HG03045 (cell line): ENCODE measurements around the gene HRH3.
A peak's percentile ranks its signal among the peaks of the same experiment; 100 is the strongest.

Source experiments
- ATAC-seq: cut with Tn5 transposase; IDR thresholded peaks from one replicate; pipeline ENCODE4 v1.9.1; 2021; ENCODE audit warnings: mild to moderate bottlenecking, moderate library complexity; ENCODE audit not compliant: unreplicated experiment

The HRH3 gene

GRCh38 chr20:62201173-62202082 is 18.6 kb downstream of the HRH3 start:
- ATAC-seq, result no peak

DNA sequence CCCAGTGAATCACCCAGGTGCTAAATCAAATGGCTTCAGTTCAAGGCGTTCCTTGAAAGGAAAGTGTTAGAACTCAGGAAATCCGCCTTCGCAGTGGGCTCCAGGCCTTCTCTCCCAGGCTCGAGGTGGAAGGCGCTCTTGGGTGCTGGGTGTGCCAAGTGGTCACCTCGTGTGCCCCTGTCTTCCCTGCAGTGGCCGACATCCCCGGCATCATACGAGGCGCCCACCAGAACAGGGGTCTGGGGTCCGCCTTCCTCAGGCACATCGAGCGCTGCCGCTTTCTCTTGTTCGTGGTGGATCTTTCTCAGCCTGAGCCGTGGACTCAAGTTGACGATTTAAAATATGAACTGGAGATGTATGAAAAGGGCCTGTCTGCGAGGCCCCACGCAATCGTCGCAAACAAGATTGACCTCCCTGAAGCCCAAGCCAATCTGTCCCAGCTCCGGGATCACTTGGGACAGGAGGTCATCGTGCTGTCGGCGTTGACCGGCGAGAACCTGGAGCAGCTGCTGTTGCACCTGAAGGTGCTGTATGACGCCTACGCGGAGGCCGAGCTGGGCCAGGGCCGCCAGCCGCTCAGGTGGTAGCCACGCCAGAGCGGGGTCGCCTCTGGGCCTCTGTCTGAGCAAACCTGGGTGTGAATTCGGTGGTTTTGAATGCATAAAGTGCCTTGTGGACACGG is 19.4 kb downstream of the HRH3 start:
- ATAC-seq, result no peak

GRCh38 chr20:62198931-62199330 is 21.1 kb downstream of the HRH3 start:
- no peak for ATAC-seq

DNA sequence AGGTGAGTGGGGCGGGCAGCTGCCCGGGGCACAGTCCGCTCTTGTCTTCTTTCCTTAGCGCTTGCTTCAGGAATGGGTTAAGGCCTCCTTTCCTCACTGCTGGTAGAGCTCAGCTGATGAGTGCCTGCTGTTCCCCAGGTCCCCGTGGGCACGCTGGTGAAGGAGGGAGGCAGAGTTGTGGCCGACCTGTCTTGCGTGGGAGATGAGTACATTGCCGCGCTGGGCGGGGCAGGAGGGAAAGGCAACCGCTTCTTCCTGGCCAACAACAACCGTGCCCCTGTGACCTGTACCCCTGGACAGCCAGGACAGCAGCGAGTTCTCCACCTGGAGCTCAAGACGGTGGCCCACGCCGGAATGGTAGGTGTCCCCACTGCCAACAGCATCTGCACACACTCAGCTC is 21.6 kb downstream of the HRH3 start:
- no peak for ATAC-seq

DNA sequence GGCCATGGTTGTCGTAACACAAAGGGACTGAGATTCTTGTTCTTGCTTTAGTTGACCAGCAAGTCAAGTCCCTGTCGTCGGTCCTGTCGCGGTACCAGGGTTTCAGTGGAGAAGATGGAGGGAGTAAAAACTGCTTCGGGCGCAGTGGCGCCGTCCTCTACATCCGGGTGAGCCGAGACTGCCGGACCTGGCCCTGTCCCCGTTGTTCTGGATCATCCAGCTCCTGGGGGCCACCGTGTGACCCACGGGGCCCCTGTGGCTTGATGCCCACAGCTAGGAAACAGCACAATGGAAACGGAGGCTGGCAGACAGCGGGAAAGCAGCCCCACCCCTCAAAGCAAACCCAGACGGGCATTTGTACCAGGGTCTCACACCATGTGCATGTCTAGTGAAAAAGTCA is 22.3 kb downstream of the HRH3 start:
- no peak for ATAC-seq

DNA sequence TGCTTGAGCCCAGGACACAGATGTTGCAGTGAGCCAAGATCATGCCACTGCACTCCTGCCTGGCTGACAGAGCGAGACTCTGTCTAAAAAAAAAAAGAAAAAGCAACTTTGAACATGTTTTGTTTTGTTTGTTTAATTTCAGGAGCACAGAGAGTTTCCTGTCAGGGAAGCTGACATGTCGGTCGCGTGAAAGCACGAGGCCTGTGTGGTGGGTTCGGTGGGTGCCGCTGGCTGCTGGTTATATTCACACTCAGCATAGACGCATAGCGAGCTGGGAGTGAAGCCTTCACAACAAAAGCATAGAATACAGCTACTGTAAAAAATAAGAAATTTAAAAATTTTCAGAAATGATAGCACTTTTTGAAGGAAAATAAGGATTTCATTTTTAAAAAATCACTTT is 22.8 kb downstream of the HRH3 start:
- ATAC-seq, result no peak

DNA sequence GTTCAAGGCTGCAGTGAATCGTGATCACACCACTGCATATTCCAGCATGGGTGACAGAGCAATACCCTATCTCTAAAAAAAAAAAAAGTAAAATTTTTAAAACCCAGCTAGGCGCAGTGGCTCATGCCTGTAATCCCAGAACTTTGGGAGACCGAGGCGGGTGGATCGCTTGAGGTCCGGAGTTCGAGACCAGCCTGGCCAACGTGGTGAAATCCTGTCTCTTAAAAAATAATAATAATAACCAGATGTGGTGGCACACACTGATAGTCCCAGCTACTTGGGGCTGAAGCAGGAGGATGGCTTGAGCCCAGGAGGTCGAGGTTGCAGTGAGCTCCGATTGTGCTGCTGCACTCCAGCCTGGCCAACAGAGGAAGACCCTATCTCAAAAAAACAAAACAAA is 23.8 kb downstream of the HRH3 start:
- no peak for ATAC-seq

DNA sequence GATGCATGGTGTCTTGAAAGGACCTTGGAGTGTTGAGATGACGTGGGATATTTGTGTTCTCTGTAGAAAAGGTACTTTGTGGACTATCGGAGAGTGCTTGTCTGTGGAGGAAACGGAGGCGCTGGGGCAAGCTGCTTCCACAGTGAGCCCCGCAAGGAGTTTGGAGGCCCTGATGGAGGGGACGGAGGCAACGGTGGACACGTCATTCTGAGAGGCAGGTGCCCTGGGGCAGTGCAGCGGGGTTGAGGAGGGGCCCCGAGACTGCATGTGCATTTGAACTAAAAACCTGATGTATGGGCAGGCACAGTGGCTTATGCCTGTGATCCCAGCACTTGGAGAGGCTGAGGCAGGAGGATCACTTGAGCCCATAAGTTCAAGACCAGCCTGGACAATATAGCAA is 24.3 kb downstream of the HRH3 start:
- ATAC-seq, result no peak

DNA sequence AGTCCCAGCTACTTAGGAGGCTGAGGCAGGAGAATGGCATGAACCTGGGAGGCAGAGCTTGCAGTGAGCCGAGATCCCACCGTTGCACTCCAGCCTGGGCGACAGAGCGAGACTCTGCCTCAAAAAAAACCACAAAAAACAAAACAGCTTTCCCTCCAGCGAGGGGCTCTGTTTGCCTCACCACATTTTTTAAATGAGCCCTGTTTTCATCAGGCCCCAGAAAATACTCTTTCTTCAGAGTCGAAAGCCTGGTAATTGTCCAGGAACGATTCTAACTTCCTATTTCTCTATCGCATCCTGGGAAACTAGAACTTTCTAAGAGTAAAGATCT is 25.0 kb downstream of the HRH3 start:
- ATAC-seq, result no peak

DNA sequence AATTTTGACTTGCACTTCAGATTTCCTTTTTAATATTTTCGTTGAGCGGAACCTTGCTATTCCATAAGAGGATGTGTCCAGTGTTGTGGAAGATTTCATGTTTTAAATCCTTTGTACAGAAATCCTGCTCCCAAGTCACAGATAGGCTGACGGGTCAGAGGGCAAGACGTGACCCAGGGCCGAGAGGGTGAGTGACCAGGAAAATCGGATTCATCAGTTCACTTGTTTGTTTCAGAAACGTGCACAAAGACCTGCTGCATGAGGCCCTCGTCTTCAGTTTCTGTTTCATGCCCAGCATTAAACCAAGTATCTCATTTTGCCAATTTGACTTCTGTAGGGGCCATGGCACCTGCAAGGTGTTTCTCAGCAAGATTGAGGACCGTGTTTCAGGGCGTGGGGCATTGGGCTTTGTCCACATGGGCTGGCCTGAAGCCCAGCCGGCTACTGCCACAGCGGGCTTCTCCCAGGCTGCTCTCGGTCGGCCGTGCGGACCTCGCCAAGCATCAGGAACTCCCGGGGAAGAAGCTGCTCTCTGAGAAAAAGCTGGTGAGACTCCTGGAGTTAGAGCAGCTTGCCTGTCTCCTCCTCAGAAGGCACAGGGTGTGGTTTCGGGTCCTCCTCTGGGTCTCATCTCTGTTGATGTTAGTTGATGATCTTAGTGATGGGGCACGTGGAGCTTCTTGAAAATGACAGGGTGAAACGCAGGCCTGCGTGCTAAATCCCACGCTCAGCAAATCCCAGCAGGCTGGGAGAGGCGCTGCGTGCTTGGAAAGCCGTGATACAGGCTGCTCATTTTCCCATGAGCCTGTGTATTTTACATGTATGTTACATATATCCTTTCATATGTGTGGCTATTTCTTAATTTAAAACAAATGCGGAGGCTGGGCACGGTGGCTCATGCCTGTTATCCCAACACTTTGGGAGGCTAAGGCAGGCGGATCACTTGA is 26.7 kb downstream of the HRH3 start:
- ATAC-seq, result no peak

- no peak for ATAC-seq
These were observed 27.4 kb downstream of the HRH3 start for GRCh38 chr20:62192635-62193034.

GRCh38 chr20:62191781-62192559 is 28.1 kb downstream of the HRH3 start:
- no peak for ATAC-seq

- ATAC-seq, result no peak
These were observed 29.3 kb downstream of the HRH3 start for GRCh38 chr20:62190639-62191411.

DNA sequence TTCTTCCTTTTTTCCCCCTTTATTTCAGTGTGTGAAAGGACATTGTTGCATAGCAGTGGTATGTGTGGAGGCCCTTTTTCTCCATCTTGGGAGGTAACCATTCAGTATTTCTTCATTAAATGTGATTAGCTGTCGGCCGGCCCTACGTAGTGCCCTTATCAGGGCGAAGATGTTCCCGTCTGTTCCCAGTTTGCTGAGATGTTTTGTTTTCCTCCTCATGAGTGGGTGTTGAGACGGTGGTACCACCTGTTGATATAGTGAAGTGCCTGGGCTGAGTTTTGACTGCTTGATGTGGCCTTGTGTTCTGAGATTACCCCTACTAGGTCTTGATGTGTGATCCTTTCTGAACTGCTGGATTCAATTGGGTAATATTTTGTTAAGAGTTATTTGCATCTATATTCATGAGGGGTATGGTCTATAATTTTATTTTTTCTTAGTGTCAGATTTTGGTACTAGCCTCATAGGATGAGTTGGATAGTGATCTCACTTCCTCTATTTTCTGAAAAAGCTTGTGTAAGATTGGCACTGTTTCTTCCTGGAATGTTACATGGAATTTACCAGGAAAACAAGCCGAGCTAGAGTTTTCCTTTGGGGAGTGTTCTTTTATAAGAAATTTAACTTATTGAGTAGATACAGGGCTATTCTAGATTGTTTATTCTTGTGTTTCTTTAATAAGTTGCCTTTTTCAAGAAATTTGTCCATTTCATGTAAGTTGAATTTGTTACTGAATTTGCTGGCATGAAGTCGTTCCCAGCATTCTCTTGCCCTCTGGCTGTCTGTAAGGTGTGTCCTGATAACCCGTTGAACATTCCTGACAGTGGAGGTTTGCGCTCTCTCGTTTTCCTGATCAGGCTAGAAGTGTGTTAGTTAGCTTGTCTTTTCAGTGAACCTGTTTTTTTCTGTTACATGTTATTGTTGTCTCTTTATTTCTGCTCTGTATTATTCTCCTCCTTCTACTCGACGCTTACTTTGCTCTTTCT is 32.9 kb downstream of the HRH3 start:
- ATAC-seq, result no peak

DNA sequence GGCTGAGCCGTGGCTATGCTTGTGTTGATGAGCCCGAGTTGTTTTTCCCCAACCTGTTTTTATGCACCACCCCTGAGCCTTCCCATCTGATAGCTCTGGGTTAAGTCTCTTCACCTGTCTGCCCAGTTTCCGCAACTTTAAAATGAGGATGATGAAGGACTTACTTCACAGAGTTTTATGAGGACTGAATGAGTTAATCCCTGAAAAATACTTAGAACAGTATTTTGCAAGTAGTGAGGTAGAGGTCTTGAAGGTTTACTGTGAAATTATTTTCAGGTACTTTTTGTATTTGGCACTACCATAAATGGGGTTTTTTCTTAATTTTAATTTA is 34.0 kb downstream of the HRH3 start:
- no peak for ATAC-seq

DNA sequence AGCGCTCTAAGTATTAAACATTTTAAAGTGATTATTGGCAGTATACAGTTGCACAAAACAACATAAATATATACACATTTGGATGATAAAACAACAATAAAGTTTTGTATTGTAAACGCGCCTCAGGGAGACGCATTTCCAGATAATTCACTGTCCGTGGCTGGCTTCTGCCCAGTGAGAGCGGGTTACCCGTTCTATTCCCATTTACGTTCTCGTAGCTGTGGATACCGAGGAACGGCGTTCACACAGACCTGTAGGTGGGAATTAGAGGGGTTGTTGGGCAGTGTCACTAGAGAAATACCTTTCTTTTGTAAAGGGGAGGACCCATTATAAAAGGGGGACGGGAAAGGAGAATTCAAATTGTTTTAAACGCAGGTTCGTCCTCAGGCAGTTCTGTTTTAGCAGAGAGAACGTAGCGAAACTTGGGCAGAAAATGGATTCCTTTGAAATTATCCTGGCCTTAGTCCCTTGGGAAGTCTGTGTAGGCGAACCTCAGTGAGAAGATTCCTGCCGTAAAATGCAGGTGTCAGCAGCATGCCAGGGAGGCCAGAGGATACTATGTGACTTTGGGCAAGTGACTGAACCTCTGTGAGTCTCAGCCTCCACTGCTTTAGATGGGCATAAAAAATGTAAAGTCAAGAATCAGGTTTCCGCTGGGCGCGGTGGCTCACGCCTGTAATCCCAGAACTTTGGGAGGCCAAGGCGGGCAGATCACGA is 36.5 kb downstream of the HRH3 start:
- no peak for ATAC-seq

DNA sequence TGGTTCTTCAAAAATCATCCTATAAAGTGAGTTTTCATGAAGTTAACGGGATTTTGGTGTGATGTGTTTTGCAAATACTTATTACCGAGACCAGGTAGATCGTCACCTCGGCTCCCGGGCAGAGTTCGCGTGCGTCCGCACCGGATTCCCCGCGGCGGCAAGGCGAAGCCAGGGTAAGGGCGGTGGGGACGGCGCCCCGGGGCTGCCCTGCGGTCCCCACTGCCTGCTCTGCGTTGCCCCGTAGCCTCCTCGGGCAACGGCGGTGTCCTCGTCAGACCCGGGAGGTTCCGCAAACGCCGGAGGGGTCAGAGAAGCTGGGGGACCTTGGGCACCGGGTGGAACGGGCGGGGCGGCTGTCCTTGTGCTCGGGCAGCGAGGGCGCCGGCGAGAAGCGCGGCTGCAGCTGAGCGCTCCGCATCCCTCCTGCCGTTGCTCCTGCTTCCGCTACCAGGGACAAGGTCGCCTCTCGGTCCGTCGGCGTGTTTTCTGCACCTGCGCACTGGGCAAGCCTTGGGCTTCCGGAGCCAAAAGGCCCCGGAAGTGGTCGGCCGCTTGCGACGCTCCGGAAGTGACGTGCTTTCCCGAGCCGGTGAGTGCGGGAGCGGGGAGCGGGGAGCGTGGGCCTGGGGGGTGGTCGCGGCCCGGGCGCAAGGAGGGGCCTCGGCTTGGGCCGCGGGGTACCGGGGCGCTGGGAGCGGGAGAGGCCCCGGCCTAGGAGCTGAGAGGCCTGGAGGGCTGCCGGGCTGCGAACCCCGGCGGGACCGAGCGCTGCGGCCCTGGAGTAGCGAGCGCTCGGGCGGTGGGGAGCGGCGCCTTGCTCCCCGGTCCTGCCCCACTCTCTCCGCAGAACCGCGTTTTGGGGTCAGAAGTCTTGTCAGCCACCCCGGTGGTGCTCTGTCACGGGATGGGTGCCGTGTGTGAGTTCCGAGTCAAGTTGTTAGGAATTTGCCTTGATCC is 37.3 kb downstream of the HRH3 start, which contains the start of gene MTG2:
TSS of gene MTG2 (plus strand) at position 560 of the 957 bp plus-strand sequence. CDS start 10,393 bp downstream, outside the sequence.
- peak; percentile 91 for ATAC-seq
